HFF-Myc (cell line): ENCODE measurements around the gene DNAH14.
"Not testable (repeated sequence)": the region's sequence is repeated elsewhere in the genome, so short reads cannot be mapped to it uniquely, and the experiment has no call there.

ENCODE experiments used
- DNase-seq: peaks from one replicate; pipeline ENCODE4 v3.0.0-alpha.2; 2011; ENCODE audit warnings: low read depth; ENCODE audit errors: extremely low read depth
- H3K4me3 ChIP-seq: replicated peaks from 2 replicates; pipeline ENCODE4 v1.5.1; 2011; ENCODE audit warnings: low read depth, mild to moderate bottlenecking, control low read depth, low read length
- TF ChIP-seq, protein P1 (sequence below): IDR thresholded peaks from 2 replicates; pipeline ENCODE4 v1.5.1; 2012; ENCODE audit warnings: mild to moderate bottlenecking, low read depth, low read length, control low read depth; ENCODE audit errors: missing control alignments

Gene DNAH14

DNA sequence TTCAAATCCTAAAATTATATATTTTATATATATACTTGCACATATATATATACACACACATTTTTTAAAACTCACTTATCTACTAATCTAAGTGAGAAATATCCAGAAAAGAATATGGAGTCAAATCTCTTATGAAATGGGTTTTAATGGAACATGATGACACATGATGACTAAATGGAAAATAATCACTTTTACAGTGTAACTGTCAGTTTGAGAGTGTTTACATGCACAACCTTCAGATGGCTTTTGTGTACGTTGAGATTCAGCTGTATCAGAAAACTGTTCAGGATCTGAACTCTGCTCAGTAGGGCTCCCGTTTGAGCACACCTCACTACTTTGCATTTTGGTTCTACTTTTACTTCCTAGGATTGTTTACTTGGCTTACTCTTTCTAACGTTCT is 189.8 kb downstream of the DNAH14 start:
- no peak for DNase-seq

DNA sequence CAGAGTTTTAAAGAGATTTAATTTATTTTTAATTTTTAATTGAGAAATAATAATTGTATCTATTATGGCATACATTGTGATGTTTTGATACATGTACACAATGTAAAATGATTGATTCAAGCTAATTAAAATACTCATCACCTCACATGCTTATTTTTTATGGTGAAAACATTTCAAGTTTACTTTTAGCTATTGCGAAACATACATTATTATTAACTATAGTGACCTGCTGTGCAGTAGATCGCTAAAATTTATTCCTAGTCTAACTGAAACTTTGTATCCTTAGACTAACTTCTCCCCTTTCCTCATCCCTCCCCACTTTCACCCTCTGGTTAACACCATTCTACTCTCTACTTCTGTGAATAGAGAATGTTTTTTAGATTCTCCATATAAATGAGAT is 191.6 kb downstream of the DNAH14 start:
- DNase-seq, result no peak
- no peak overlapping the region for H3K4me3 ChIP-seq
- TF ChIP-seq, protein P1, sequence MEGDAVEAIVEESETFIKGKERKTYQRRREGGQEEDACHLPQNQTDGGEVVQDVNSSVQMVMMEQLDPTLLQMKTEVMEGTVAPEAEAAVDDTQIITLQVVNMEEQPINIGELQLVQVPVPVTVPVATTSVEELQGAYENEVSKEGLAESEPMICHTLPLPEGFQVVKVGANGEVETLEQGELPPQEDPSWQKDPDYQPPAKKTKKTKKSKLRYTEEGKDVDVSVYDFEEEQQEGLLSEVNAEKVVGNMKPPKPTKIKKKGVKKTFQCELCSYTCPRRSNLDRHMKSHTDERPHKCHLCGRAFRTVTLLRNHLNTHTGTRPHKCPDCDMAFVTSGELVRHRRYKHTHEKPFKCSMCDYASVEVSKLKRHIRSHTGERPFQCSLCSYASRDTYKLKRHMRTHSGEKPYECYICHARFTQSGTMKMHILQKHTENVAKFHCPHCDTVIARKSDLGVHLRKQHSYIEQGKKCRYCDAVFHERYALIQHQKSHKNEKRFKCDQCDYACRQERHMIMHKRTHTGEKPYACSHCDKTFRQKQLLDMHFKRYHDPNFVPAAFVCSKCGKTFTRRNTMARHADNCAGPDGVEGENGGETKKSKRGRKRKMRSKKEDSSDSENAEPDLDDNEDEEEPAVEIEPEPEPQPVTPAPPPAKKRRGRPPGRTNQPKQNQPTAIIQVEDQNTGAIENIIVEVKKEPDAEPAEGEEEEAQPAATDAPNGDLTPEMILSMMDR, result no peak

More for the DNA sequence above, 189.8 kb downstream of the DNAH14 start:
- TF ChIP-seq, protein P1, result no peak
- H3K4me3 ChIP-seq, result no peak overlapping the region

DNA sequence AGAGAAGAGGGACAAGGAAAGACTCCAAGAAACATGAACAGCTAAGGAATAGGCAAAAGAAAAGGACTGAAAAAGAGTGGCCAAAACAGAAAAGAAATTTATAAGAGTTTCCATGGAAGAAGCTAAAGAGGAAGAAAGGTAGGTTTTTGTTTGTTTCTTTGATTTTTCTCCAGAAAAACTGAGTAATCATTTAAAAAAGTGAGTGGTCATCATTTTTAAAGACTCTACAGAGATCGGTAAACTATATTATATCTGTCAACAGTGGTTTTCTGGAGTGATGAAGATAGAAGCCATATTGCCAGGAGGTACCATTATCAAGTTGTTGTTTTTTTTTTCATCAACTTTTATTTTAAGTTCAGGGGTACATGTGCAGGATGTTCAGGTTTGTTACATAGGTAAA is 202.4 kb downstream of the DNAH14 start:
- no peak for DNase-seq
- TF ChIP-seq, protein P1, result no peak
- no peak overlapping the region for H3K4me3 ChIP-seq

DNA sequence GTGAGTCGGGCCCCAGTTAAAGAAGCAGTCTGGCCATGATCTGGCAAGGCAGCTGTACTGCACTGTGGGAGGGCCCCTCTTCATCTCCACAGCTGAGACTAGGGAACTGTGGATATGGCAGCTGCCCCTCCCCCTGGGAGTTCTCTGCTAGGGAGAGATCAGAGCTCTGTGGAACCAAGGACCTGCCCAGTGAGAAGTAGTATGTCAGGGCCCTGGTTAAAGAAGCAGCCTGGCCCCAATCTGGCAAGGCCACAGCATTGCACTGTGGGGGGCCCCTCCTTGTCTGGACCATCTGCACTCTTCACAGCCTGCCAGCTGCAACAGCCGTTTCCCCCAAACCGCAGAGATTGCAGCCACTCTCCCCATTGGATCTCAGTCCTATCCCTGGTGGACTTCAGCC is 208.5 kb downstream of the DNAH14 start:
- H3K4me3 ChIP-seq, result no peak overlapping the region
- DNase-seq, result no peak
- TF ChIP-seq, protein P1, result no peak

DNA sequence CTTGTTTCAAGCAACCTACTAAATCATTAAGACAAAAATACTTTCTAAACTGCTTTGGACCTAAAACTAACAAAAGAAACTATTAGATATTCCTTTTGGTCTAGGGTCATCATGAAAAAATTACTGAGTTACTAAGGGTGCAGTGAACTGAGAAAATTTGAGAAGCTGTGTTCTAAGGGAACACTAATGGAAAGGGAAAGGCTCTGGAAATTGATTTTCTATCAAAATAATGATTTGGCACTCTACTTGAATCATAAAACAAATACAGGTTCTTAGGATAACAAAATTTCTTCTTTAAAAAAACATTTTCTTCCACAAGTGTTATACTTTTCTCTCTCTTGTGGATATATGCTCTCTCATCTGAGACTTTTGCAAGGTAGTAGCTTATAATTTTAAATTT is 213.5 kb downstream of the DNAH14 start:
- DNase-seq, result no peak
- no peak overlapping the region for H3K4me3 ChIP-seq
- TF ChIP-seq, protein P1, result no peak

DNA sequence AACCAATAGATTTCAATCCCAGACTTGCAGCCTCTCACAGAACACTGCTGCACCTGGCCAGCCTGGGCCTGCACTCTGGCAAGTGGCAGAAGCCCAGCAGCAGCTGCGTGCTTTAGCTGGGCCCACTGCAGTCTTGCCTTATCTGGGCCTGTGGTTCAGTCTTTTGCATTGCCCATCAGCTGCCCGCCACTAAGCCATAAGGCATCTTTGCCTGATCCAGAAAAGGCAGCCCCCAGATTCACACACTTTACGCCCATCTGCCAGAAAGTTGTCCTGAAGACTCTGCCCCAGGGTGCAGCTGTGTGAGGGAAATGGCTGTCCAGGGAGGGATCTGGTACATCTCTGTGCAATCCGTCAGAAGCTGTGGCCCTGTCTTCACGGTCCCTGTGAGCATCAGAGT is 217.0 kb downstream of the DNAH14 start:
- DNase-seq, result no peak
- H3K4me3 ChIP-seq, result no peak overlapping the region
- TF ChIP-seq, protein P1, result no peak

DNA sequence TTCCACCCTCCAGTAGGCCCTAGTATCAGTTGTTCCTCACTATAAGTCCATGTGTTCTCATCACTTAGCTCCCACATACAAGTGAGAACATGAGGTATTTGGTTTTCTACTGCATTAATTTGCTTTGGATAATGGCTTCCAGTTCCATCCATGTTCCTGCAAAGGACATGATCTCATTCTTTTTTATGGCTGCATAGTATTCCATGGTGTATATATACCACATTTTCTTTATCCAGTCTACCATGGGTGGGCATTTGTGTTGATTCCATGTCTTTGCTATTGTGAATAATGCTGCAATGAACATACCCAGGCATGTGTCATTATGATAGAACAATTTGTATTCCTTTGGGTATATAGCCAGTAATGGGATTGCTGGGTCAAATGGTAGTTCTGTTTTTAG is 218.3 kb downstream of the DNAH14 start:
- H3K4me3 ChIP-seq, DNase-seq: not testable (repeated sequence)
